GM19328 (cell line): ENCODE results near the gene ZNF410.
"Not testable (repeated sequence)": the region's sequence is repeated elsewhere in the genome, so short reads cannot be mapped to it uniquely, and the experiment has no call there.

Experiments used
- ATAC-seq: cut with Tn5 transposase; IDR thresholded peaks from one replicate; pipeline ENCODE4 v1.9.1; 2021; ENCODE audit warnings: mild to moderate bottlenecking, moderate library complexity; ENCODE audit not compliant: unreplicated experiment

The ZNF410 gene

DNA sequence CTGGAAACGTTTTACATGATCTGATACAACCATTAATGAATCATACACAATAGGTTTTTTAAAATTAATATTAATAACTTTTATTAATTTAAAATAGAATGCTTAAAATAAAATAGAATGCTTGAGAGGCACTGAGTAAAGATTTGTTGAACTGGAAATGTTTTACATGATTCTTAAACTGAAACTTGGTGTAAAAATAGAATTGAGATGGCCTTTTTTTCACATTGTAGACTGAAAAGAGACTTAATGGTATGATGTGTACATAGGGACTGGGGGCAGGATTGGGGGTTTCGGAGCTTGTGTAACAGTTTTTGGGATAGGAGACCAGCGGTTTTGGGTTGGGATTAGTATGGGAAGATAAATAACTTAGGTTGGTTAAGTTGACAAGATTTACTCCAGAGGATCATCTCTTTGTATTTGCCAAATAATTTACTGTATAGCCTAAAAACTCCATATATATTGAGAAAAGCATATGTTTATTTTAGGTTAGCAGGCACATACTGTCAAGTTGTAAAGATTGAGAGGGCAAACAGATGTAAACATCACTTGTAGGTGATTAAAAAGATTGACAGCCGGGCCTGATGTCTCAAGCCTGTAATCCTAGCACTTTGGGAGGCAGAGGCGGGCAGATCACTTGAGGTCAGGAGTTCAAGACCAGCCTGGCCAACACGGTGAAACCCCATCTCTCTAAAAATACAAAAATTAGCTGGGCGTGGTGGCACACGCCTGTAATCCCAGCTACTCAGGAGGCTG is 2.0 kb upstream of the ZNF410 start:
- ATAC-seq = no peak

- ATAC-seq = no peak
These were observed 608 bp downstream of the ZNF410 start for GRCh38 chr14:73887318-73887616.

GRCh38 chr14:73887694-73888459 is 1.2 kb downstream of the ZNF410 start:
- ATAC-seq = no peak

- ATAC-seq = no peak
These were observed 1.7 kb downstream of the ZNF410 start for GRCh38 chr14:73888460-73888725.

GRCh38 chr14:73888971-73889370 is 2.3 kb downstream of the ZNF410 start:
- no peak for ATAC-seq

- no peak for ATAC-seq
These were observed 2.7 kb downstream of the ZNF410 start for GRCh38 chr14:73889376-73889775.

- ATAC-seq = not testable (repeated sequence)
These were observed 7.6 kb downstream of the ZNF410 start for GRCh38 chr14:73894180-73894687.

- no peak for ATAC-seq
These were observed 9.3 kb downstream of the ZNF410 start for GRCh38 chr14:73895939-73896338.

DNA sequence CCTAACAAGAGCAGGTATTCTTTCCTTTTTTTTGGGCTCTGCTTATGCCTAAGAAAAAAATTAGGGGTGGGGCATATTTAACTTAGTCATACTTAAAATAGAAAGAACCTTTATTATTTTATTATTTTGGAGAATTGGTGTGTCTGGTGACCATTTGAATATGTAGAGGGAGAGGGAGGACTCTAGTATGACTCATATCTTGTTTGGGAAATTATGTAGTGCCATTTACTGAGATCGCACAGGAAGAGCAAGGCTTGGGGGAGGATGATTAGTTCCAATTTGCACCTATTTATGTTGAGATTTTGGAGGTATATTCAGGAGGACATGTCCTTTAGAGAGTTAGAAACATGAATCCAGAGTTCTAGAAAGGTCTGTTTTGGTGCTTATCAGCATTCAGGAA is 9.9 kb downstream of the ZNF410 start:
- no peak for ATAC-seq

DNA sequence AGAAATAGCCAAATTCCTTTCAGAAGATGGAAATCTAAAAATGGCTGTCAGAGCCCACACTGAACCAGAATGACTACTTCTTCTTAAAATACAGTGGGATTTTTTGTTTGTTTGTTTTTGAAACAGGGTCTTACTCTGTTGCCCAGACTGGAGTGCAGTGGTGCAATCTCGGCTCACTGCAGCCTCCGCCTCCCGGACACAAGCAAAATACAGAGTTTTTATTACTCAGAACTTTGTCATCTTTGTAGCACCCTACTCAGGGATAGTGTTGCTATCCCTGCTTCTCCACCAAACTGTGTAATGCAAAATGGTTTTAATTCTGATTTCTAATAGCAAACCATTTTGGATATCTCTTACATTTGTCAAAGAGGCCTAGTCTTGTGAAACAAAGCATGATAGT is 16.4 kb downstream of the ZNF410 start:
- ATAC-seq = no peak

- ATAC-seq = no peak
These were observed 23.0 kb downstream of the ZNF410 start for GRCh38 chr14:73909681-73910080.

- ATAC-seq = no peak
These were observed 26.6 kb downstream of the ZNF410 start for GRCh38 chr14:73913256-73913655.

- ATAC-seq = no peak
These were observed 29.7 kb downstream of the ZNF410 start for GRCh38 chr14:73916324-73916723.

DNA sequence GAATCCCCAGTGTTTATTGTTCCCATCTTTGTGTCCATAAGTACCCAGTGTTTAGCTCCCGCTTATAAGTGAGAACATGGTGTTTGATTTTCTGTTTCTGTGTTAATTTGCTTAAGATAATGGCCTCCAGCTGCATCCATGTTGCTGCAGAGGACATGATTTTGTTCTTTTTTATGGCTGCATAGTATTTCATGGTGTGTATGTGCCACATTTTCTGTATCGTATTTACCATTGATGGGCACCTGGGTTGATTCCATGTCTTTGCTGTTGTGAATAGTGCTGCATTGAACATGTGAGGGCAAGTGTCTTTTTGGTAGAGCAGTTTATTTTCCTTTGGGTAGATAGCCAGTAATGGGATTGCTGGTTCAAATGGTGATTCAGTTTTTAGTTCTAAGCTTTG is 32.8 kb downstream of the ZNF410 start:
- not testable (repeated sequence) for ATAC-seq

DNA sequence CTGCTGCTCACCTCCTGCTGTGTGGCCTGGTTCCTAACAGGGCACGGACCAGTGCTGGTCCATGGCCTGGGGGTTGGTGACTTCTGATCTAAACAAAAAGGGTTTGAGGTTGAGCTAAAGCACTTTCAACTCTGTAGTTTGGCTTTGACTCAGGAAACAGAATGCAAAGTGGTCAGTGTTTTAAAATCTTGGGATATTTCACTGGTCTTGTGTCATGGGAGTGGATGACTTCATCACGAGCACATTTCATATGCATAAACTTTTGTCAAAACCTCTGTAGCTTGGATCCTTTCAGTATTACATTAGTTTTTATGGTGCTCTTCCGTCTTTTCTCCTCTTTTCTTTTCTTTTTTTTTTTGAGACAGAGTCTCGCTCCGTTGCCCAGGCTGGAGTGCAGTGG is 37.7 kb downstream of the ZNF410 start:
- no peak for ATAC-seq

- ATAC-seq = no peak
These were observed 49.0 kb downstream of the ZNF410 start for GRCh38 chr14:73935666-73936065.

DNA sequence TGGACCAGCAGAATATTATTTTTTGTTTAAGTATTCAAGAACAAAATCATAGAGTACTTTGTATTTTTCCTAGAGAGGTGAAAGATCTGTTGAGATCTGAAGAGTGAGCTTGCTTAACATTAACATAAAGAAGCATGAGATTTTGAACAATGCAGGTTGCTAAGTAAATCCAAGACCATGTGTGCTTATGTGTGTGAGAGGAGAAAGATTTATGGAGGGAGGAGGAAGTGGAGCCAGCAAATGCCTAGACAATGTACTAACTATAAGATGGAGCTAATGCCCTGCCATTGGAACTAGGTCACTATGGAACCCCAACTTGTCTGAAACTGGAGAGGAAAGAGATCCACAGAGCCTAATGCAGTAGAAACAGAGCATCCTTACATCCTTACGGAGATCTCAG is 49.9 kb downstream of the ZNF410 start:
- no peak for ATAC-seq

DNA sequence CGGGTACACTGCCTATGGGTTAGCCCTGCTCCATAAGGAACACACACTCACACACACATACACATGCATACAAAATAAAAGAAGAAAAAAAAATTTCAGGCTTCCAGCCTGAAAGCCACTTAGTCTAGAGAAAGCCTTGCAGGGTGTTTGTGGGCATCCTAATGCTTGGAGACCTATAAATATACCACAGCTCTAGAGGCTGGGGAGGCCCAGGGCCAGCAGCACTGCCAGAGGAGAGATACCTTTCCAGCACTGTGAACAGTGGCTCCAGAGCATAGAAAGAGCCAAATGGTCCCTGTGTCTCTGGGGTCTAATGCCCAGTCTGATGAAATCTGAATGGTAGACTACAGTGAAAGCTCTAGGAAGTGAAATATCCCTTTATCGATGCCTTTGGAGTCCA is 50.4 kb downstream of the ZNF410 start:
- no peak for ATAC-seq

DNA sequence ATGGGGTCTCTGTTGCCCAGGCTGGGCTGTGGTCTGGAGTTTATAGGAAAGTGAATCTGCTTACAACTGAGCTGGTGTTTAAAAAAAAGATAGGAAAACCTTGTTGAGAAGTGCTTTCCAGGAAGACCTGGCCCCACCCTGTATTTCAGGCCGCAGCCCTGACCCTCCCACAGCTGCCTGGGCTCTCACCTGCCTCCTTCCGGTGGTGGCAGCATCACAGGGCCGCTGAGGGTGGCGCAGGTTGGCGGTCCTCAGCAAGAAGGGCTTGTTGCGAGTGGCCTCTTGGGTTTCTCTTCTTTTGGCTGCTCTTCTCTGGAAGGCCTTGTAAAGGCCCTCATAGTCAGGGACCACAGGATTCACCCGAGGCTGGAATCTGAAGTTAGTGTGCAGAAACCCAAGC is 55.5 kb downstream of the ZNF410 start:
- no peak for ATAC-seq

DNA sequence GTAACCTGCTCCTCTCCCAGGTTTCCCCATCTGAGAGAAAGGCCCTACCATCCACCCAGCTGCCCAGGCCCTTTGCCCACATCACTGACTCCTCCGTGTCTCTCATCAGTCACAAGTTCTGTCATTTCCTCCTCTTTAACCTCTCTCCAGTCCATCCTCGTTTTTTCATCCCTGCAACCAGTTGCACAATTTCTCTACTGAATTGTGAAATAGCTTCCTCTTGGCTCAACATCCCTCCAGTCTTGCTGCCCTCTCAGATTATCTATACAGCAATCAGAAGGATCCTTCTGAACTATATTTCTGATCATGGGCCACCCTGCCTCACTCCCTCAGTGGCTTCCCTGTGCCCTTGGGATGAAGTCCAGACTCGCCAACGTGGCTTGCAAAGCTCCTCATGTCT is 56.4 kb downstream of the ZNF410 start:
- ATAC-seq = no peak

- ATAC-seq = no peak
These were observed 57.9 kb downstream of the ZNF410 start for GRCh38 chr14:73944432-73945158.

DNA sequence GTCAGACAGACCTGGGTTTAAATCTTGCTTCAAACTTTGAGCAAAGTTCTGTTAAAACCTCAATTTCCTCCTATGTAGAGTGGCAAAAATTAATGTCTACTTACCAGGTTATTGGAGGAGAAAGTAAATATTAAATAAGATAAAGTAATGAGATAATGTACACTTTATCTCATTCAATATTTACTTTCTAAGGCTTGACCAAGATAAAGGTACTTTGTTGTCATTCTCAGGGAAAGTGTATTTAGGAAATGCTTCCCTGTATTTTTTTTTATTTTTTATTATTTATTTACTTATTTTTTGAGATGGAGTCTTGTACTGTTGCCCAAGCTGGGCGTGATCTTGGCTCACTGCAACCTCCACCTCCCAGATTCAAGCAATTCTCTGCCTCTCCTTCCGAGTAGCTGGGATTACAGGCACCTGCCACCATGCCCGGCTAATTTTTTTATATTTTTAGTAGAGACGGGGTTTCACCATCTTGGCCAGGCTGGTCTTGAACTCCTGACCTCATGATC is 58.6 kb downstream of the ZNF410 start:
- ATAC-seq = no peak
